ENCODE data around the gene RPL41.

The RPL41 gene

DNA sequence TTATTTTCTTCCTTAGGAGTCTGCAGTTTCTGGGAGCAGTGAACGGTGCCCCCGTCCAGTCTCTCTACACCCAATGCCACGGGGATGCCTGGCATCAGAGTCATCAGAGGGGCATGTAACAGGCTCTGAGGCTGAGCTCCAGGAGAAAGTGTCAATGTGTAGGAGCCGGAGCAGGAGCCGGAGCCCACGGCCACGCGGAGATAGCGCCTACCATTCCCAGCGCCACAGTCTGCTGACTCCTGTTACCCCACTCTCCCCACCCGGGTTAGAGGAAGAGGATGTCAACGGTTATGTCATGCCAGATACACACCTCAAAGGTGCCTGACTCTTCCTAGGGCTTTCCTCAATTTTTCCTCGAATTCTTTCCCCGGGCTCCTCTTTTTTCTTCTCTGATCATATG lies 15.4 kb upstream of the RPL41 start:
- Histone ChIP-seq H3K4me3 (ENCODE audit: low read length in 2 of 2) (no peak overlapping the region), H3K27ac (ENCODE audit: low read depth in 2 of 2, low read length in 2 of 2) (no peak overlapping the region), H3K27me3 (ENCODE audit: control insufficient read depth in 2 of 2, insufficient read depth in 2 of 2, low read length in 2 of 2) (no peaks in the 10 kb centered on the region), H3K9me3 (ENCODE audit: control insufficient read depth in 2 of 2, low read length in 2 of 2) (no peaks in the 10 kb centered on the region), H3K4me1 (ENCODE audit: control insufficient read depth in 2 of 2, insufficient read depth in 2 of 2, low read length in 2 of 2) (peaks cover 13 to 22% of the 10 kb centered on the region in 2 donors), H3K36me3 (ENCODE audit: control insufficient read depth in 2 of 2, insufficient read depth in 2 of 2, low read length in 2 of 2) (peaks cover 36 to 45% of the 10 kb centered on the region in 2 donors), H3K9ac (ENCODE audit: low read depth in 1 of 2, low read length in 2 of 2) (no peak overlapping the region)

DNA sequence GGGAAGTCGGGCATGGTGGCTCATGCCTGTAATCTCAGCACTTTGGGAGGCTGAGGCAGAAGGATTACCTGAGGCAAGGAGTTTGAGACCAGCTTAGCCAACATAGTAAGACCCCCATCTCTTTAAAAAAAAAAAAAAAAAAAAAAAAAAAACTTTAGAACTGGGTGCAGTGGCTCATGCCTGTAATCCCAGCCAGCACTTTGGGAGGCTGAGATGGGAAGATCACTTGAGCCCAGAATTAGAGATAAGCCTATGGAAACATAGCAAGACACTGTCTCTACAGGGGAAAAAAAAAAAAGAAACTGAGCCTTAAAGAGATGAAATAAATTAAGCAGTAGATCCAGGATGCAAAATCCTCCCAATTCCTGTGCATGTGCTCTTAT lies 13.8 kb upstream of the RPL41 start:
- Histone ChIP-seq H3K36me3 (ENCODE audit: control insufficient read depth in 2 of 2, insufficient read depth in 2 of 2, low read length in 2 of 2) (peaks cover 34 to 38% of the 10 kb centered on the region in 2 donors), H3K9me3 (ENCODE audit: control insufficient read depth in 2 of 2, low read length in 2 of 2) (no peaks in the 10 kb centered on the region), H3K27me3 (ENCODE audit: control insufficient read depth in 2 of 2, insufficient read depth in 2 of 2, low read length in 2 of 2) (no peaks in the 10 kb centered on the region), H3K4me1 (ENCODE audit: control insufficient read depth in 2 of 2, insufficient read depth in 2 of 2, low read length in 2 of 2) (peaks cover 16 to 25% of the 10 kb centered on the region in 2 donors), H3K27ac (ENCODE audit: low read depth in 2 of 2, low read length in 2 of 2) (no peak overlapping the region), H3K4me3 (ENCODE audit: low read length in 2 of 2) (no peak overlapping the region), H3K9ac (ENCODE audit: low read depth in 1 of 2, low read length in 2 of 2) (no peak overlapping the region)

DNA sequence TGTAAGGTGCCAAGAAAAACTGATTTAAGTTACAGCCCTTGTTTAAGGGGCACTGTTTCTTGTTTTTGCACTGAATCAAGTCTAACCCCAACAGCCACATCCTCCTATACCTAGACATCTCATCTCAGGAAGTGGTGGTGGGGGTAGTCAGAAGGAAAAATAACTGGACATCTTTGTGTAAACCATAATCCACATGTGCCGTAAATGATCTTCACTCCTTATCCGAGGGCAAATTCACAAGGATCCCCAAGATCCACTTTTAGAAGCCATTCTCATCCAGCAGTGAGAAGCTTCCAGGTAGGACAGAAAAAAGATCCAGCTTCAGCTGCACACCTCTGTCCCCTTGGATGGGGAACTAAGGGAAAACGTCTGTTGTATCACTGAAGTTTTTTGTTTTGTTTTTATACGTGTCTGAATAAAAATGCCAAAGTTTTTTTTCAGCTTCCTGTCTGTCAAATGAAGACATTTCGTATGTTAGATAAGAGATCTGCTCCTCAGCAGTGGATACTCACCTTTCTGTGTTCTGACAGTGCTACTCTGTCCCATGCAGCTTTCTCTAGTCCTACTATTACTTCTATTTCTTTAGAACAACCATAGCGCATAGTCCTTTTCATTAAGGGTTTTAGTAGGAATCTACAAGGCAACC lies 13.2 kb upstream of the RPL41 start:
- peaks cover 16 to 25% of the 10 kb centered on the region in 2 donors for H3K4me1 ChIP-seq (ENCODE audit: control insufficient read depth in 2 of 2, insufficient read depth in 2 of 2, low read length in 2 of 2)
- peak overlapping the region; percentile 87 to 89 for H3K27ac ChIP-seq (ENCODE audit: low read depth in 2 of 2, low read length in 2 of 2)
- no peaks in the 10 kb centered on the region for H3K9me3 ChIP-seq (ENCODE audit: control insufficient read depth in 2 of 2, low read length in 2 of 2)
- H3K9ac ChIP-seq (ENCODE audit: low read depth in 1 of 2, low read length in 2 of 2): peak overlapping the region; percentile 82 to 83
- H3K4me3 ChIP-seq (ENCODE audit: low read length in 2 of 2): peak overlapping the region; percentile 81 to 90
- H3K27me3 ChIP-seq (ENCODE audit: control insufficient read depth in 2 of 2, insufficient read depth in 2 of 2, low read length in 2 of 2): no peaks in the 10 kb centered on the region
- H3K36me3 ChIP-seq (ENCODE audit: control insufficient read depth in 2 of 2, insufficient read depth in 2 of 2, low read length in 2 of 2): peaks cover 36 to 41% of the 10 kb centered on the region in 2 donors

DNA sequence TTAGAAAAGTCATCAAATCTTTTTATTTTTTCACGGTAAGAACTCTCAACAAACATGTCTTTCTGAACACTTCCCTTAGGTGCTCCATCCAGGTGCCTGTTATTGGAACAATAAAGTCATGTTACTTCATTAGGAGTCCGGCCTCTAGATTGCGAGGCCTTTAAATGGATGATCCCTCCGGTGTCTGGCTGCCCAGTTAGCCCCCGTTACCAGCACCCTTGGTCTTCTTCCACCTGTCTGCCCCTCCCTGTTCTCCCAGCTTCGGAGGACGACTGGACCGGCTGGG lies 12.7 kb upstream of the RPL41 start:
- Histone ChIP-seq H3K36me3 (ENCODE audit: control insufficient read depth in 2 of 2, insufficient read depth in 2 of 2, low read length in 2 of 2) (peaks cover 42% of the 10 kb centered on the region in 2 donors), H3K27me3 (ENCODE audit: control insufficient read depth in 2 of 2, insufficient read depth in 2 of 2, low read length in 2 of 2) (no peaks in the 10 kb centered on the region), H3K4me1 (ENCODE audit: control insufficient read depth in 2 of 2, insufficient read depth in 2 of 2, low read length in 2 of 2) (peaks cover 16 to 25% of the 10 kb centered on the region in 2 donors), H3K27ac (ENCODE audit: low read depth in 2 of 2, low read length in 2 of 2) (peak overlapping the region; percentile 87 to 89), H3K9ac (ENCODE audit: low read depth in 1 of 2, low read length in 2 of 2) (peak overlapping the region; percentile 82 to 83), H3K4me3 (ENCODE audit: low read length in 2 of 2) (peak overlapping the region; percentile 81 to 90), H3K9me3 (ENCODE audit: control insufficient read depth in 2 of 2, low read length in 2 of 2) (no peaks in the 10 kb centered on the region)

DNA sequence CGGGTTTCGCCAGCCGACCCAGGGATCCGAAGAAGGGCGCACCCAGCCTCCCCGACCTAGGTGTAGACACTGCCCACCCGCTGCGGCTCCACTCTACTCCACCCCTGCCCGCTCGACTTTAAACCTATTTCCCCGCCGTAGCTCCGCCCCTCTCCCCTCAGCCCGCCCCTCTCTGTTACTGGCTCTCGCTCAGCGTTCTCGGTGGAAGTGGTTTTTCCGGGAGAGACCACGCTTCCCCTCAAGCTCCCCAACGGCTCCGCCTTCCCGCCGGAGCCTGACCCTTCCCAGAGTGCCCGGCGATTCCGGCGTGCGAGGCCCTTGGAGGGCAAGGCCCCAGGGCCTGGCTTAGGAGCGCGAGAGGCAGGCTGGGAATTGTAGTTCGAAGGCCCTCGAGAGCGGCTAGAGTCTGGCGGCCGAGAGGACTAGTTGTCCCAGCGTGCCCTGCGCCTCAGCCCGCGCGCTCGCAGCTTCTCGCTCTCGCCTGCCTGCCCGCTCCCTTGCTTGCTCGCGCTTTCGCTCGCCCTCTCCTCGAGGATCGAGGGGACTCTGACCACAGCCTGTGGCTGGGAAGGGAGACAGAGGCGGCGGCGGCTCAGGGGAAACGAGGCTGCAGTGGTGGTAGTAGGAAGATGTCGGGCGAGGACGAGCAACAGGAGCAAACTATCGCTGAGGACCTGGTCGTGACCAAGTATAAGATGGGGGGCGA lies 12.2 kb upstream of the RPL41 start, which contains the start of gene PA2G4:
Gene PA2G4, plus strand, starts transcription at position 451 of the 706 bp plus-strand sequence. Its CDS starts 179 bp downstream, at position 630.
- Histone ChIP-seq H3K27me3 (ENCODE audit: control insufficient read depth in 2 of 2, insufficient read depth in 2 of 2, low read length in 2 of 2) (no peaks in the 10 kb centered on the region), H3K4me3 (ENCODE audit: low read length in 2 of 2) (peak within 1 kb of the TSS; percentile 81 to 90), H3K9me3 (ENCODE audit: control insufficient read depth in 2 of 2, low read length in 2 of 2) (no peaks in the 10 kb centered on the region), H3K27ac (ENCODE audit: low read depth in 2 of 2, low read length in 2 of 2) (peak within 1 kb of the TSS; percentile 87 to 89), H3K9ac (ENCODE audit: low read depth in 1 of 2, low read length in 2 of 2) (peak within 1 kb of the TSS; percentile 82 to 89), H3K4me1 (ENCODE audit: control insufficient read depth in 2 of 2, insufficient read depth in 2 of 2, low read length in 2 of 2) (peaks cover 16 to 25% of the 10 kb centered on the region in 2 donors), H3K36me3 (ENCODE audit: control insufficient read depth in 2 of 2, insufficient read depth in 2 of 2, low read length in 2 of 2) (peaks cover 42% of the 10 kb centered on the region in 2 donors)

DNA sequence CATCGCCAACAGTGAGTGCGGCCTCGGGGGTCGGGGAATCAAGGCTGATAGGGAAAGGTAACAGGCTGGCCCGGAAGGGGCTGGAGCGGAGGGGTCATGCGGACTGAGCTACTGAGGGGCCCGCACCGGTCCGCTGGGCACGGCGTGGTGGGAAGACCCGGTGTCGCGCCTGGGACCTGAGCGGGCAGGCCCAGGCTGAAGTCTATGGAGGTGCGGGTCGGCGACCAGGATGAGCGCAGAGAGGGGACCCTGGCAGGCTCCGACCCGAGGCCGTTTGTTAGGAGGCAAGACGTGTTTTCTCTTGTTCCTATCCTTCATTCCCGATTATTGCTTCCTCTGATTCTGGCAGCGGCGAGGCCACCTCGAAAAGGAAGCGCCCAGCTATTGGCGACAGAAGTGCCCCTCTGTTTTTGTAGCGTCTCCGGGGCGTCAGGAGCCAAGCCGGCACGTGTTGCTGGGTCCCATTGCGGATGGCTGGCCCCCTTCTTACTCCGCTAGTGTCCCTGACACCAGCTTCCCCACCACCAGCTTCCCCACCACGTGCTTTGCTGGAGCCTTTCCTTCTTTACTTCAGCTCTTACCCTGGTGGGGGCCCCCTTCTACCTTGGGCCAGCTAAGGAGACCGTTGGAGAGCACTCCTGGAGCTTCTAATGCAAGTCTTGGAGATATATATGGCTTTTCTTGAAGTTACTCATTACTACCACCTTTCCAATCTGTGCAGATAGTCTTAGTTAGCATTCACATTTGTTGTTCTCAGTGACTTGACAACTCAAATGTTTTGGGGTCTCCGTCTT lies 11.4 kb upstream of the RPL41 start:
- Histone ChIP-seq H3K27ac (ENCODE audit: low read depth in 2 of 2, low read length in 2 of 2) (peak overlapping the region; percentile 87 to 89), H3K4me3 (ENCODE audit: low read length in 2 of 2) (peak overlapping the region; percentile 81 to 90), H3K4me1 (ENCODE audit: control insufficient read depth in 2 of 2, insufficient read depth in 2 of 2, low read length in 2 of 2) (peaks cover 16 to 25% of the 10 kb centered on the region in 2 donors), H3K9ac (ENCODE audit: low read depth in 1 of 2, low read length in 2 of 2) (peak overlapping the region; percentile 82 to 89), H3K9me3 (ENCODE audit: control insufficient read depth in 2 of 2, low read length in 2 of 2) (no peaks in the 10 kb centered on the region), H3K36me3 (ENCODE audit: control insufficient read depth in 2 of 2, insufficient read depth in 2 of 2, low read length in 2 of 2) (peaks cover 42 to 43% of the 10 kb centered on the region in 2 donors), H3K27me3 (ENCODE audit: control insufficient read depth in 2 of 2, insufficient read depth in 2 of 2, low read length in 2 of 2) (no peaks in the 10 kb centered on the region)

DNA sequence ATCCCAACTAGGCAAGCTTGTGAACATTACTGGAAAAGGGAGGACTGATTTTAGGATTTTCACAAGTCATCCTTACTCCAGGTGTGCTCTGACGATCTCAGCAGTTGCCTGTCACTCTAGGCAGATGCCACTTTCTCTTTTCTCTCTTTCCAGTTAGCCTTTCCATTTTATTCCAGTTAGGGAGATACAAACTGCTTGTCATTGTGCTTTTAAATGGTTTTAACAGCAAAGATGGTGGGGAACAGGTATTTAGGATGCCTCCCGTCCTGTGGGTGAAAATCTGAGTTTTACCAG lies 10.9 kb upstream of the RPL41 start:
- peaks cover 45 to 46% of the 10 kb centered on the region in 2 donors for H3K36me3 ChIP-seq (ENCODE audit: control insufficient read depth in 2 of 2, insufficient read depth in 2 of 2, low read length in 2 of 2)
- peak overlapping the region; percentile 81 to 90 for H3K4me3 ChIP-seq (ENCODE audit: low read length in 2 of 2)
- H3K4me1 ChIP-seq (ENCODE audit: control insufficient read depth in 2 of 2, insufficient read depth in 2 of 2, low read length in 2 of 2): peaks cover 16 to 25% of the 10 kb centered on the region in 2 donors
- no peak overlapping the region for H3K27ac ChIP-seq (ENCODE audit: low read depth in 2 of 2, low read length in 2 of 2)
- H3K27me3 ChIP-seq (ENCODE audit: control insufficient read depth in 2 of 2, insufficient read depth in 2 of 2, low read length in 2 of 2): no peaks in the 10 kb centered on the region
- peak overlapping the region; percentile 82 to 89 for H3K9ac ChIP-seq (ENCODE audit: low read depth in 1 of 2, low read length in 2 of 2)
- no peaks in the 10 kb centered on the region for H3K9me3 ChIP-seq (ENCODE audit: control insufficient read depth in 2 of 2, low read length in 2 of 2)

DNA sequence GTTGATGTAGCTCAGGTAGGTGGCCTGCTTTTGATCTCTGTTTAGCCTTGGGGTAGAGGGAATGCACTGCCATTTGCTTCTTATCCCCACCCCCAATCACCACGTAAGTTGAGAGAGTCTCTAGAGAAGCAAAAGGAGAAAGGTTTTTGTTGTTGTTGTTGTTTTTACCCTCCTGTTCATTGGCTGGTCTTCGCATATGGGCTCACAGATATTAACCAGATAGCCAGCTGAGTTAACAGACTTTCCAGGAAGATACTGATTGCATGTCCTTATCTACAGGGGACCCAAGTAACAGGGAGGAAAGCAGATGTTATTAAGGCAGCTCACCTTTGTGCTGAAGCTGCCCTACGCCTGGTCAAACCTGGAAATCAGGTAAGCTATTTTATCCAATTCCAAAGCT lies 9.2 kb upstream of the RPL41 start:
- peaks cover 45 to 51% of the 10 kb centered on the region in 2 donors for H3K36me3 ChIP-seq (ENCODE audit: control insufficient read depth in 2 of 2, insufficient read depth in 2 of 2, low read length in 2 of 2)
- peaks cover 16 to 25% of the 10 kb centered on the region in 2 donors for H3K4me1 ChIP-seq (ENCODE audit: control insufficient read depth in 2 of 2, insufficient read depth in 2 of 2, low read length in 2 of 2)
- H3K4me3 ChIP-seq (ENCODE audit: low read length in 2 of 2): no peak overlapping the region
- H3K9ac ChIP-seq (ENCODE audit: low read depth in 1 of 2, low read length in 2 of 2): no peak overlapping the region
- no peaks in the 10 kb centered on the region for H3K9me3 ChIP-seq (ENCODE audit: control insufficient read depth in 2 of 2, low read length in 2 of 2)
- no peak overlapping the region for H3K27ac ChIP-seq (ENCODE audit: low read depth in 2 of 2, low read length in 2 of 2)
- H3K27me3 ChIP-seq (ENCODE audit: control insufficient read depth in 2 of 2, insufficient read depth in 2 of 2, low read length in 2 of 2): no peaks in the 10 kb centered on the region

DNA sequence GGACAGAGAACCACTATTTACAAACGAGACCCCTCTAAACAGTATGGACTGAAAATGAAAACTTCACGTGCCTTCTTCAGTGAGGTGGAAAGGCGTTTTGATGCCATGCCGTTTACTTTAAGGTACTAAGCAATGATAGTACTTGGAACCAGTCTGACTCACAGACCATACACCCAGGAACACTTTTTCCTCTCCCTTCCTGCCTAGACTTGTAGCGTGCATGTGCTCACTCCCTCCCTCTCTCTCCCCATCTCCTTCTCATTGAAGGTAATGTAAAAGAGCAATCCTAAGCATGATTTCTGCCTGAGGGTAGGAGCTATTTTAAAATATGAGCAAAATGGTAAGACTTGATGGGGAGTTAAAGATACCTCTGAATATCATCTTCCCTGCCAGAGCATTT lies 5.9 kb upstream of the RPL41 start:
- Histone ChIP-seq H3K4me3 (ENCODE audit: low read length in 2 of 2) (no peak overlapping the region), H3K9me3 (ENCODE audit: control insufficient read depth in 2 of 2, low read length in 2 of 2) (no peaks in the 10 kb centered on the region), H3K27ac (ENCODE audit: low read depth in 2 of 2, low read length in 2 of 2) (no peak overlapping the region), H3K9ac (ENCODE audit: low read depth in 1 of 2, low read length in 2 of 2) (no peak overlapping the region), H3K27me3 (ENCODE audit: control insufficient read depth in 2 of 2, insufficient read depth in 2 of 2, low read length in 2 of 2) (no peaks in the 10 kb centered on the region), H3K36me3 (ENCODE audit: control insufficient read depth in 2 of 2, insufficient read depth in 2 of 2, low read length in 2 of 2) (peaks cover 49 to 64% of the 10 kb centered on the region in 2 donors), H3K4me1 (ENCODE audit: control insufficient read depth in 2 of 2, insufficient read depth in 2 of 2, low read length in 2 of 2) (peaks cover 8 to 10% of the 10 kb centered on the region in 2 donors)

DNA sequence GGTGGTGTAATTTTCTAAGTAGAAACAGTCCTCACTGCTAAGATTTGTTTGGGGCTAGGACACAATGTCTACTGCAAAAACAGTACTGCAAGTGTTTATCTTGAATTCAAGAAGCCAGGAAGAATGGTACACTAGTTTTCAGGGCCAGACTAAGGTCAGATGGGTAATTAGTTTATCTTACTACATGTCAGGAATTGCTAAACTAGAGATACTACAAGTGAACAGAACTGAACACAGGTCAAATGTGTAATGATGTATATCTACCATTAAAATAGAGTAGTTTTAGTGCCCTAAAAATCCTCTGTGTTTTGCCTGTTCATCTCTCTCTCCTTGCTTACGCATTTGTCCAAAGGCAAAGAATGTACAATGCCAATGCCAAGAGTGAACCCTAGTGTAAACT lies 2.3 kb upstream of the RPL41 start:
- no peak overlapping the region for H3K4me3 ChIP-seq (ENCODE audit: low read length in 2 of 2)
- H3K4me1 ChIP-seq (ENCODE audit: control insufficient read depth in 2 of 2, insufficient read depth in 2 of 2, low read length in 2 of 2): peaks cover 9 to 12% of the 10 kb centered on the region in 2 donors
- H3K9me3 ChIP-seq (ENCODE audit: control insufficient read depth in 2 of 2, low read length in 2 of 2): no peaks in the 10 kb centered on the region
- H3K36me3 ChIP-seq (ENCODE audit: control insufficient read depth in 2 of 2, insufficient read depth in 2 of 2, low read length in 2 of 2): peaks cover 28 to 42% of the 10 kb centered on the region in 2 donors
- H3K27me3 ChIP-seq (ENCODE audit: control insufficient read depth in 2 of 2, insufficient read depth in 2 of 2, low read length in 2 of 2): no peaks in the 10 kb centered on the region
- H3K27ac ChIP-seq (ENCODE audit: low read depth in 2 of 2, low read length in 2 of 2): no peak overlapping the region
- no peak overlapping the region for H3K9ac ChIP-seq (ENCODE audit: low read depth in 1 of 2, low read length in 2 of 2)
